NOMO-1 treated with dmso at 0.1 percent for 144 hours (cell line): ENCODE results near the gene C1RL.
"Not testable (repeated sequence)": the region's sequence is repeated elsewhere in the genome, so short reads cannot be mapped to it uniquely, and the experiment has no call there.

Experiments used
- DNase-seq: peaks from one replicate; lab custom pipeline; 2025; ENCODE audit not compliant: unreplicated experiment; lab: John Stamatoyannopoulos, UW

C1RL gene

DNA sequence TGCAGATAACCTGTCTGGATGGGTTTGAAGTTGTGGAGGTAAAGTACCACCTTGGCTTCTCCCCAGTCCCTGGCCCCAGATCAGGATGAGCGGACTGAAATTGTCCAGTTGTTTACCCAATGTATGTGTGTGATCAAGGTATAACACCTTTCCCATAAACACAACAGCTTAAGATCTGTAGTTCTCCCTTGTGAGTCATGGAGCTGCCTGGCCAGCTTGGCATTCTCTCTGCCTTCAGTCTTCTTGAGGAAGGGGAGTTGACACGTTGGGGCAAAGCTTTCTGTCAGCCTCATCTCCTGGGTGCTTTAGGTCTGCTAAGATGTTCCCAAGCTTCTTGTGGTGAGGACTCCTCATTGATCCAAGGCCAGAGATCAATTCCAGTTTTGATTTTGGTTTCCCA lies 42.4 kb downstream of the C1RL start:
- DNase-seq: no peak

- DNase-seq: no peak
Observed at GRCh38 chr12:7065073-7065623, 43.9 kb downstream of the C1RL start.

- DNase-seq: no peak
Observed at GRCh38 chr12:7064516-7064915, 44.5 kb downstream of the C1RL start.

- no peak for DNase-seq
Observed at GRCh38 chr12:7061596-7061995, 47.4 kb downstream of the C1RL start.

DNA sequence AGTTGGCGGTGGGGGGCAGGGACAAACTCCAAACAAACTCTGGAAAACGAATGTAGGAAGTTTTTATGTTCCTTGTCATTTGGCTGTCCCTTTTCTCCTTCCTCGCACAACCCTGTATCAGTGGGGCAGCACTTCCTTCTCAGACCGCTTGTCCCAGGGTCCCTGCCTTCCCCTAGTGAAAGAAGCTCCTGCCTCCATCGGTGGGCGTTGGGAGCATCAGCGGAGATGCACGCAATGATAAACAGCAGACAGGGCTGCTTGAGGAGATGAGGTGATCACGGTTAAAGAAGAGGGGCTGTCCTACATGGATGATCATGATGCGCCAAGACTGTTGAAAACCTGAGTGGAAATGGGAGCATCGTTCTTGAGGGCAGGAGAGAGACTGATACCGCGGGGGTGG lies 47.9 kb downstream of the C1RL start:
- no peak for DNase-seq

- no peak for DNase-seq
Observed at GRCh38 chr12:7060353-7060954, 48.6 kb downstream of the C1RL start, which contains the start of gene C1S. Gene C1S, plus strand, starts transcription at chr12:7060718. Its CDS starts 1,195 bp downstream, at chr12:7061913.

- DNase-seq: no peak
Observed at GRCh38 chr12:7059780-7060179, 49.2 kb downstream of the C1RL start.

GRCh38 chr12:7058850-7059395 lies 50.1 kb downstream of the C1RL start:
- DNase-seq: no peak

GRCh38 chr12:7058163-7058845 lies 50.7 kb downstream of the C1RL start:
- no peak for DNase-seq

- DNase-seq: not testable (repeated sequence)
Observed at GRCh38 chr12:7055736-7056135, 53.3 kb downstream of the C1RL start.

GRCh38 chr12:7054925-7055324 lies 54.1 kb downstream of the C1RL start:
- DNase-seq: no peak

DNA sequence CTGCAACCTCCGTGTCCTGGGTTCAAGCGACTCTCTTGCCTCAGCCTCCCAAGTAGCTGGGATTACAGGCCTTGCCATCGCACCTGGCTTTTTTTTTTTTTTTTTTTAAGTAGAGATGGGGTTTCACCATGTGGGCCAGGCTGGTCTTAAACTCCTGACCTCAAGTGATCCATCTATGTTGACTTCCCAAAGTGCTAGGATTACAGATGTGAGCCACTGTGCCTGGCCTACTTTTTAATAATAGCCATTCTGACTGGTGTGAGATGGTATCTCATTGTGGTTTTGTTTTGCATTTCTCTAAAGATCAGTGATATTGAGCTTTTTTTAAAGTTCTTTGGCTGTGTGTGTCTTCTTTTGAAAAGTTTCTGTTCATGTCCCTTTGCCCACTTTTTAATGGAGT lies 59.0 kb downstream of the C1RL start:
- not testable (repeated sequence) for DNase-seq

DNA sequence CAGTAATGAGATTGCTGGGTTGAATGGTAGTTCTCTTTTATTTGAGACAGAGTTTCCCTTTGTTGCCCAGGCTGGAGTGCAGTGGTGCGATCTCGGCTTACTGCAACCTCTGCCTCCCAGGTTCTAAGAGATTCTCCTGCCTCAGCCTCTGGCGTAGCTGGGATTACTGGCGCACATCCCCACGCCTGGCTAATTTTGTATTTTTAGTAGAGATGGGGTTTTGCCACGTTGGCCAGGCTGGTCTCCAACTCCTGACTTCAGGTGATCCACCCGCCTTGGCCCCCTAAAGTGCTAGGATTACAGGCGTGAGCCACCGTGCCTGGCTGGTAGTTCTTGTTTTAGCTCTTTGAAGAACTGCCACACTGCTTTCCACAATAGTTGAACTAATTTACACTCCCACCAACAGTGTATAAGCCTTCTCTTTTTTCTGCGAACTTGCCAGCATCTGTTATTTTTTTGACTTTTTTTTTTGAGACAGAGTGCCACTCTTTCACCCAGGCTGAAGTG lies 59.5 kb downstream of the C1RL start:
- DNase-seq: not testable (repeated sequence)

DNA sequence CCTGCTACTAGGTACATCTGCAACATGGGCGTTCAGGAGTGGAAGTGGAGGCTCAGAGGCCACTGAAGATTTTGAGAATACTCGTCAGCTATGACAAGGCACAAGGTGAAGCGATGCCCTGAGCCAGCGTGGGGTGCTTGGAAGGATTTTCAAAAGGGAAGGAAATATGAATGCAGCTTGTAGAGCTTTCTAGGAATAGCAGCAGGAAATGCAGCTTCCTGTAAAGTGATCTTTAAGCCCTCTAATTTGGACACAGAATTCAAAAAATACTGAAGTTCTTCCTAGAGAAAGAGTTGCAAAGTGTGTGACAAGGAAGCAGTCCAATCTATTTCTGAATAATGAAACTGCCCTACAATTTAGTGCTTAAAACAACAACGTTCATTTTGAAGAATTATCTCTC lies 61.7 kb downstream of the C1RL start:
- no peak for DNase-seq

DNA sequence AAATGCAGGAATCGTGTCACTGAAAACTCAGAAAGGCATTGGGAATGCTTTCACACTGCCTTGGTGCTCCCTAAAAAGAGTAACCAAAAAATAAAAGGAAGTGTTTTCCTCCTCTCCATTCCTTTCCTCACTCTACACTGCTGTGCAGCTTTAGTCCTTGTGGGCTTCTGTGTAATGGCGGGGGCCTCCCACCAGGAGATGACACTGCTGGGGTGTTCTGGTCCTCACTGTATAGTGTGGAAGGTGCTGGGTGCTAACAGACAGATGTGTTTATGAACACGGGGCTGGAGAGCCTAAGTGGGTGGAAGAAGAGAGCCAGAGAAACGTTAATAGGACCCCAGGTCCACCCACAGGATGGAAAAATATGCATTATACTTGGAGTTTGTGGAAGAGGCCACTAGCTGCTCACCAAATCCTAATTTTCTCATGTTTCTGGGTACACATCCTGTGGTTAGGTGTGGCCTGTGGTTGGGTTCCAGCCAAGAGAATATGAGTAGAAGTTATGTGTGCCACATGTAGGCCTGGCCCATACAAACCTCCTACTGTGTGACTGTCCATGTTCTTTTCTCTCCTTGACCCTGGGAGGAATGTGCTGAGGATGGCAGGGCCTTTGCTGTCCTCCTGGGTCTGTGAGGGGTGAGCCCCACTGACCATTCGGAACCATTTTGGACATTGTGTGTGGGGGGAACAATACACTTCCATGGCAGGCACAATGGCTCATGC lies 62.5 kb downstream of the C1RL start:
- no peak for DNase-seq

GRCh38 chr12:7045913-7046312 lies 63.1 kb downstream of the C1RL start:
- DNase-seq: no peak
